ENCODE measurements around the gene LDHAL6B. TPM values are rescaled to one million over a fixed set of nuclear protein-coding genes. Genes with fewer than 3 reads are reported as not detected.

The LDHAL6B gene
- total RNA-seq, 2 donors from 2014 or later = not detected

GRCh38 chr15:59250249-59250648 lies 43.6 kb downstream of the LDHAL6B start:
- H3K27me3 ChIP-seq (replicated peaks; ENCODE audit: insufficient read depth) = no peaks in the 10 kb centered on the region
- H3K4me1 ChIP-seq (ENCODE audit: control insufficient read depth in 1 of 2, low read depth in 2 of 2) = peaks cover 0 to 9% of the 10 kb centered on the region in 2 donors
- DNase-seq (ENCODE audit: low spot score) (no peak), ATAC-seq (ENCODE audit: insufficient number of reproducible peaks, low FRiP score, low read depth) (no peak)
- no peaks in the 10 kb centered on the region for H3K9me3 ChIP-seq
- no peak for TF ChIP-seq CTCF (IDR thresholded peaks at IDR 0.05)
- no peak overlapping the region for H3K27ac ChIP-seq
- H3K4me3 ChIP-seq = no peak overlapping the region
- peaks cover 4% of the 10 kb centered on the region for H3K36me3 ChIP-seq

DNA sequence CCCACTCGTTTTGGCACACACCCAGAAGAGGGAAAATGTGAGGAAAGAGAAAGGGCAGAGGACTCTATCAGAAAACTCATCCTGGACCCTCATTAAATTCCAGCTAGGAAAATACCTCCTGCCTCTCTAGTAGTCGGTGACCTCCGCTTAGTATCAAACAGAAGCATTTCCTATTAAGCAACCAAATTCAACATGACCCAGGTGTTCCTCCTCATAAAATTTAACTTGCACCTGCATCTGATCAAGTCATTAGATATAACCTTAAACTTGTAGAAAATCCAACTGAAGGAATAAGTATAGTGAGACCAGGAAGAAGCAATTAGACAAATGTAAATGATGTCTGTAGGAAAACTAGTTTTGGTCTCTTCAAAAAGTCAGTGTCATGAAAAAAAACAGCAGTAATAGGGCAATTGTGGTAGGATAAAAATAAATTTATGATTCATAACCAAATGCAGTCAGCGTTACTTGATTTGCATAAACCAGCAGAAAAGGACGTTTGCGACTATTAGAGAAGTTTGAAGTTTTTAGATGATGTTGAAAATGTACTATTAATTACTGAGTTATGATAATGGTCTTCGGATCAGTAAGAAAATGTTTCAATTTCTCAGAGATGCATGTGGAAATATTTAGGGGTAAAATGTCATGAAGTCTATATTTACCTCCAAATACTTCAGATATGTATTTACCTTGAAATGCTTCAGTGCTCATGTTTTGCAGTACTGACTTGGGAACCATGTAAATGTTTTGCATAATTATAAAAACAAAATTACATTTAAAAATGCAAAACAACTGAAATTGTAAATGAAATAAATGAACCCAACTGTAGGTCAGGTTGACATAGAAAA lies 44.6 kb downstream of the LDHAL6B start:
- Histone ChIP-seq H3K4me3 (no peak overlapping the region), H3K27ac (no peak overlapping the region), H3K36me3 (peaks cover 11% of the 10 kb centered on the region), H3K9me3 (no peaks in the 10 kb centered on the region), H3K4me1 (ENCODE audit: control insufficient read depth in 1 of 2, low read depth in 2 of 2) (peaks cover 0 to 9% of the 10 kb centered on the region in 2 donors), H3K27me3 (replicated peaks; ENCODE audit: insufficient read depth) (no peaks in the 10 kb centered on the region)
- no peak for DNase-seq (ENCODE audit: low spot score)
- TF ChIP-seq CTCF (IDR thresholded peaks at IDR 0.05) = no peak
- no peak for ATAC-seq (ENCODE audit: insufficient number of reproducible peaks, low FRiP score, low read depth)

- no peak overlapping the region for H3K27ac ChIP-seq
- H3K27me3 ChIP-seq (replicated peaks; ENCODE audit: insufficient read depth) = no peaks in the 10 kb centered on the region
- TF ChIP-seq CTCF (IDR thresholded peaks at IDR 0.05) = no peak
- DNase-seq (ENCODE audit: low spot score) = no peak
- H3K9me3 ChIP-seq = no peaks in the 10 kb centered on the region
- no peak overlapping the region for H3K4me3 ChIP-seq
- H3K4me1 ChIP-seq (ENCODE audit: control insufficient read depth in 1 of 2, low read depth in 2 of 2) = peaks cover 0 to 9% of the 10 kb centered on the region in 2 donors
- ATAC-seq (ENCODE audit: insufficient number of reproducible peaks, low FRiP score, low read depth) = no peak
- H3K36me3 ChIP-seq = peaks cover 13% of the 10 kb centered on the region
These were observed 45.5 kb downstream of the LDHAL6B start for GRCh38 chr15:59252137-59252536.

DNA sequence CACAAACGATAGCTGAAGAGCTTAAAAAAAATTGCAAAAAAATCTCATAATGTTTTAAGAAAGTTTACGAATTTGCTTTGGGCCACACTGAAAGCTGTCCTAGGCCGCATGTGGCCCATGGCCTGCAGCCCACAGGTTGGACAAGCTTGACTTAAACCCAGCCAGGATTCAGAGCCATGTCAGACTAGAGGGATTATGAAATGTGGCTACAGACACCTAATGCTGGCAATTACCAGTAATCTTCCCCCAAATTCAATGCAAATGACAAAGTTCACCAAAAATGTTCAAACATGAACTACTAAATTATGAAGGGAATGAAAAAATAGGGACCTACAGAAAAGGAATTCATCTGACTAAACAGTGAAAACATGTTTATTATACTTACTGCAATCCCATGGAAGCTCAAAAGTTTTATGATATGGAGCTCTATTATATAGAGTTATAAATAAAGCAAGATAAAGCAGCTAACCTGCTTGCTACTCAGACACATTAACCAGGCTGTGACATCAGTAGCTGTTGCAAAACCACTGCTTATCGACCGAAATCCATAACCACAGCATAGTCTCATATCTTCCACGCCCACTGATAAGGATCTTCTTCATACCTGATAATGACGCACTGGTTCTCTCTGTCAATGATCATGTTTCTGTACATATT lies 49.2 kb downstream of the LDHAL6B start:
- Histone ChIP-seq H3K27ac (no peak overlapping the region), H3K36me3 (peaks cover 27% of the 10 kb centered on the region), H3K4me1 (ENCODE audit: control insufficient read depth in 1 of 2, low read depth in 2 of 2) (peaks cover 0 to 9% of the 10 kb centered on the region in 2 donors), H3K9me3 (no peaks in the 10 kb centered on the region), H3K27me3 (replicated peaks; ENCODE audit: insufficient read depth) (no peaks in the 10 kb centered on the region), H3K4me3 (no peak overlapping the region)
- ATAC-seq (ENCODE audit: insufficient number of reproducible peaks, low FRiP score, low read depth) (no peak), DNase-seq (ENCODE audit: low spot score) (no peak)
- TF ChIP-seq CTCF (IDR thresholded peaks at IDR 0.05) = no peak

DNA sequence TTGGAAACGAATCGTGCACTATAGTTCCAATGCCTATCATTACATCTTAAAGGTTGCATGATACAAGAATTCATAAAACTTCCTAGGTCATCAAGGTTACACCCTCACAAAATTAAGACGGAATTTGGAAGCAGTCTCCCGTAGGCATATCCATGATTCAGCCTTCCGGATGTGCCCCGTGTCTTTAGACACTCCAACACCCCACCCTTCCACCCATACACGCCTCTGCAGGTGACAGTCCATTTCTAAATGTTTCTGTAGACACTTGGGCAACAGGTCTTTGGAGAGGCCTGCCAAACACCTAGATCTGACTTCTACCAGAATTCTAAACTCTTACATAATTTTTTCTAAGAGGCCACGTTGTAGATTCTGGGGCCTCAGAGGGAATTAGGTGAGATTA lies 49.8 kb downstream of the LDHAL6B start:
- TF ChIP-seq CTCF (IDR thresholded peaks at IDR 0.05) = no peak
- H3K9me3 ChIP-seq = no peaks in the 10 kb centered on the region
- DNase-seq (ENCODE audit: low spot score) (no peak), ATAC-seq (ENCODE audit: insufficient number of reproducible peaks, low FRiP score, low read depth) (no peak)
- H3K4me3 ChIP-seq = no peak overlapping the region
- peaks cover 0 to 2% of the 10 kb centered on the region in 2 donors for H3K4me1 ChIP-seq (ENCODE audit: control insufficient read depth in 1 of 2, low read depth in 2 of 2)
- H3K36me3 ChIP-seq = peaks cover 27% of the 10 kb centered on the region
- no peaks in the 10 kb centered on the region for H3K27me3 ChIP-seq (replicated peaks; ENCODE audit: insufficient read depth)
- H3K27ac ChIP-seq = no peak overlapping the region

All from thoracic aorta (tissue), 2 donors.